HepG2 (cell line): Measurements from ENCODE around the gene DNAJC13. TPM values are rescaled to one million over a fixed set of nuclear protein-coding genes. Genes with fewer than 3 reads are reported as not detected.

Experiments used
- ATAC-seq: fragments of 200-7000 bp; cut with Tn5 transposase; 3 replicates; pipeline ENCODE4 v1.9.1; 2020; ENCODE audit warnings: mild to moderate bottlenecking, moderate library complexity
- BruUV-seq: library from RNA; stranded (reverse); fragments of 400-500 nt; replicated peaks from 2 replicates; lab custom pipeline; 2021; lab: Mats Ljungman, UMichigan
- CTCF ChIA-PET: fragments of 300-600 bp; formaldehyde crosslinking; extraction: SDS; loops from one replicate; lab custom pipeline; 2021; ENCODE audit warnings: low total read pairs, inconsistent platforms, low intra/inter-chr PET ratio; lab: Yijun Ruan, JAX
- POLR2A ChIA-PET: fragments of 350-600 bp; sonication (Branson Sonifier 250); formaldehyde crosslinking; loops from one replicate; lab custom pipeline; 2020; ENCODE audit warnings: antibody characterized with exemption, inconsistent platforms; lab: Yijun Ruan, JAX
- DNase-seq: peaks from one replicate; pipeline ENCODE4 v3.0.0-alpha.2; 2015; ENCODE audit warnings: low spot score
- FAIRE-seq: peaks from 3 replicates; lab custom pipeline; 2011; peaks lifted over from hg19 to GRCh38; lab: Jason Lieb, UNC
- H2AFZ ChIP-seq: one replicate; pipeline ENCODE4 v1.6.1; 2011; ENCODE audit warnings: low read length, inconsistent platforms
- H3K27ac ChIP-seq: fragments of 300-600 bp; 3 replicates; pipeline ENCODE4 v1.8.0; 2011; ENCODE audit warnings: mixed run types, mild to moderate bottlenecking, mixed read lengths, low read length, inconsistent platforms; ENCODE audit not compliant: insufficient read depth; ENCODE audit errors: extremely low read length
- H3K27me3 ChIP-seq, 2 experiments: fragments of 200-600 bp in 1 of 2; 2 replicates in 1 of 2; 3 replicates in 1 of 2; pipeline versions ENCODE4 v1.6.0 to v1.8.0; 2011; ENCODE audit warnings: low read length in 2 of 2, mild to moderate bottlenecking in 2 of 2, moderate library complexity in 2 of 2, inconsistent platforms in 1 of 2; ENCODE audit not compliant: insufficient read depth in 2 of 2, control insufficient read depth in 1 of 2
- H3K36me3 ChIP-seq, 2 experiments: fragments of 200-600 bp in 1 of 2; replicated peaks in 1 of 2; 2 replicates in 1 of 2; 3 replicates in 1 of 2; pipeline versions ENCODE4 v1.5.1 to v1.8.0; 2011; ENCODE audit warnings: low read length in 2 of 2, inconsistent platforms in 1 of 2; ENCODE audit not compliant: insufficient read depth in 2 of 2, control insufficient read depth in 1 of 2
- H3K4me1 ChIP-seq: 2 replicates; pipeline ENCODE4 v1.5.1; 2012; ENCODE audit warnings: low read length, inconsistent platforms; ENCODE audit not compliant: insufficient read depth
- H3K4me2 ChIP-seq: 2 replicates; pipeline ENCODE4 v1.6.0; 2011; ENCODE audit warnings: low read depth, low read length, inconsistent platforms
- H3K4me3 ChIP-seq, 3 experiments: fragments of 200-600 bp in 1 of 3; sonication (generic), shearing (Covaris generic) in 1 of 3; replicated peaks in 1 of 3; 2 replicates each; pipeline ENCODE4 v1.5.1; 2011 to 2016; ENCODE audit warnings: low read length in 3 of 3, inconsistent platforms in 2 of 3, low read depth in 2 of 3, mild to moderate bottlenecking in 2 of 3, control low read depth in 1 of 3, mixed read lengths in 1 of 3; ENCODE audit not compliant: insufficient read depth in 1 of 3
- H3K79me2 ChIP-seq: one replicate; pipeline ENCODE4 v1.6.1; 2011; ENCODE audit warnings: low read length, inconsistent platforms; ENCODE audit not compliant: insufficient read depth
- H3K9ac ChIP-seq: 2 replicates; pipeline ENCODE4 v1.6.0; 2011; ENCODE audit warnings: mild to moderate bottlenecking, low read depth, low read length, inconsistent platforms; ENCODE audit not compliant: insufficient read depth
- H3K9me3 ChIP-seq: 2 replicates; pipeline ENCODE4 v1.5.1; 2012; ENCODE audit warnings: mild to moderate bottlenecking, low read length
- H4K20me1 ChIP-seq: 2 replicates; pipeline ENCODE4 v1.6.0; 2011; ENCODE audit warnings: inconsistent platforms, mild to moderate bottlenecking, low read length, moderate library complexity; ENCODE audit not compliant: insufficient read depth
- BRF2 ChIP-seq: sonication (generic); formaldehyde crosslinking; IDR thresholded peaks from 2 replicates; pipeline ENCODE4 v1.8.1; 2022; ENCODE audit warnings: mild to moderate bottlenecking, missing genetic modification reagents
- ELF3 ChIP-seq: IDR thresholded peaks from 2 replicates; pipeline ENCODE4 v1.6.1; 2016; ENCODE audit warnings: missing genetic modification reagents, missing compliant biosample characterization
- HNRNPUL1 ChIP-seq: fragments of 200-400 bp; formaldehyde crosslinking; IDR thresholded peaks from 2 replicates; pipeline ENCODE4 v1.6.1; 2017; ENCODE audit warnings: low read depth, mild to moderate bottlenecking, low read length, moderate library complexity
- MLXIP ChIP-seq: sonication (generic); formaldehyde crosslinking; IDR thresholded peaks from 2 replicates; pipeline ENCODE4 v1.9.0; 2021; ENCODE audit warnings: missing genetic modification reagents, borderline replicate concordance
- PAX8 ChIP-seq: sonication (generic); formaldehyde crosslinking; IDR thresholded peaks from 2 replicates; pipeline ENCODE4 v1.8.0; 2022; ENCODE audit warnings: mild to moderate bottlenecking, missing genetic modification reagents, borderline replicate concordance
- REST ChIP-seq, 2 experiments: IDR thresholded peaks; 2 replicates each; pipeline ENCODE4 v1.6.1; 2011 to 2012; ENCODE audit warnings: low read length in 2 of 2, borderline replicate concordance in 1 of 2, low read depth in 1 of 2, mild to moderate bottlenecking in 1 of 2, moderate library complexity in 1 of 2
- SMYD3 ChIP-seq: sonication (generic); formaldehyde crosslinking; IDR thresholded peaks from 2 replicates; pipeline ENCODE4 v1.8.1; 2023; ENCODE audit warnings: mild to moderate bottlenecking, missing genetic modification reagents
- STAT6 ChIP-seq: sonication (generic); formaldehyde crosslinking; IDR thresholded peaks from 2 replicates; pipeline ENCODE4 v1.4.0; 2020; ENCODE audit warnings: missing genetic modification reagents, mild to moderate bottlenecking, borderline replicate concordance
- XRCC5 ChIP-seq: fragments of 200-400 bp; formaldehyde crosslinking; optimal IDR thresholded peaks from 2 replicates; pipeline ENCODE3; 2017; ENCODE audit warnings: mild to moderate bottlenecking, low read length
- WGBS: methylation state at CpG from one replicate; pipeline ENCODE4 v1.1.6; 2017; ENCODE audit warnings: low lambda C conversion rate; 5-methylcytosine and 5-hydroxymethylcytosine counted together
- in situ Hi-C: cut with HindIII; loops from 2 replicates; pipeline ENCODE4 v1.10.0; 2017; ENCODE audit warnings: low pct_unique_long_range_greater_than_20kb; ENCODE audit not compliant: extremely low pct_ligation_motif_present
- intact Hi-C: fragments of 100-400 bp; cut with micrococcal nuclease; formaldehyde crosslinking; loops from one replicate; pipeline ENCODE4 v1.10.0; 2022; ENCODE audit not compliant: unreplicated experiment
- polyA plus RNA-seq, 8 experiments: library from polyadenylated mRNA; depleted of rRNA in 3 of 8; stranded (reverse) in 7 of 8; unstranded in 1 of 8; fragments of >200 nt; fragmentation: Illumina TruSeq in 4 of 8; extraction: Trizol in 4 of 8; gene quantifications; 2 replicates each; pipeline versions ENCODE4 v1.2.1 to v1.2.3, GENCODE V29; 2011 to 2016; ENCODE audit warnings: low read depth in 4 of 8, missing spikeins in 1 of 8, mixed read lengths in 1 of 8; ENCODE audit not compliant: insufficient read depth in 1 of 8
- total RNA-seq, 5 experiments: library from RNA; depleted of rRNA; stranded (reverse); fragments of >200 nt; fragmentation: Illumina TruSeq; extraction: Trizol; gene quantifications; 2 replicates each; pipeline ENCODE4 v1.2.3, GENCODE V29; 2016; ENCODE audit warnings: low read depth in 1 of 5

The DNAJC13 gene
- total and polyA plus RNA-seq, 2 of the 13 experiments (the other 11 are each of a cell fraction or from before 2014, with no cell fraction given): 9.1 to 26.2 TPM

- no peak overlapping the region for H3K4me3 ChIP-seq
- H2AFZ ChIP-seq: no peak overlapping the region
- H3K79me2 ChIP-seq: peaks cover 19% of the 10 kb centered on the region
- no peak for ATAC-seq
- no peak for DNase-seq
- H3K4me1 ChIP-seq: peaks cover 23% of the 10 kb centered on the region
- H4K20me1 ChIP-seq: no peaks in the 10 kb centered on the region
- POLR2A ChIA-PET: no interaction called here
- intact Hi-C loops: no loop called here
- H3K27me3 ChIP-seq: no peaks in the 10 kb centered on the region; a peak in 3 of 5 replicates
- H3K27ac ChIP-seq: no peak overlapping the region
- H3K9me3 ChIP-seq: no peaks in the 10 kb centered on the region
- no peak for FAIRE-seq
- no TSS peak for BruUV-seq
- WGBS: 3% methylated on average over 1 of the region's 1 CpG
- no peak overlapping the region for H3K9ac ChIP-seq
- no peak overlapping the region for H3K4me2 ChIP-seq
- in situ Hi-C loops: no loop called here
- CTCF ChIA-PET: no interaction called here
- no peaks in the 10 kb centered on the region for H3K36me3 ChIP-seq
- TF ChIP-seq SMYD3 (CRISPR knock-in tag) (no peak), MLXIP (no peak), STAT6 (no peak), XRCC5 (no peak), ELF3 (no peak), PAX8 (CRISPR knock-in tag) (no peak), HNRNPUL1 (no peak), REST (IDR thresholded peaks at IDR 0.05; ENCODE audit: borderline replicate concordance in 1 of 2, low read depth in 1 of 2, low read length in 2 of 2) (no peak), BRF2 (CRISPR knock-in tag) (no peak)
Observed at GRCh38 chr3:132414841-132415240, 2.5 kb upstream of the DNAJC13 start.
